ENCODE data around the gene MRPL23. TPM values are rescaled to one million over a fixed set of nuclear protein-coding genes. Genes with fewer than 3 reads are reported as not detected.

Gene MRPL23
- total RNA-seq, 2 experiments from 2014 or later = 134 to 145 TPM

DNA sequence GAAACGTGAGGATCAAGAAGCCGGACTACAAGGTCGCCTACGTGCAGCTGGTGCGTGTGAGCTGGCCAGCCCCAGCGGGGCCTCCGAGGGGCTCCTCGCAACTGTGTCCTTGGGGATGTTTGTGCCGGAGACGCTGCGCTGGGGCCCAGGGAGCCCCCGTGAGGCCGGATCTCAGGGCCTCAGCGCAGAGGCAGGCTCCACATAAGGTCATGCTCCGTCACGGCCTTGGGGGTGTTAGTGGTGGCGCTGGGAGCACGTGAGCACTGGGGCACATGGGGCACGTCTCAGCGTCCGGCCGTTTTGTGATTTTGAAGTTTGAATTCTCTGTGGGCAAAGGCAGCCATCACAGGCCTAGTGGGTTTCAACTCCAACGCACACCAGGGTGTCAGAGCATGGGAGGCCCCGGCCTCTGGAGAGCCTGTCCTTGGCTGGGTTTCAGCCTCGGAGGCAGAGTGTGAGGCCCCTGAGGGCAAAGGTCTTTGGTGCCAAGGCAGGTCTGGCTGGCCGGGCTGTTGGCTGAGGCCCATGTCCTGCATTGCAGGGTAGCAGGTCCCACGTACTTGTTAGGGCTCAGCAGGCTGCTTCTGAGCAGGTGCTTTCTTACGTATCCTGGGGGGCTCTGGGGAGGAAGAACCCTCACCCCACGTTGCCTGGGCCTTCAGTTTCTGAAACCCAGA lies 5.8 kb downstream of the MRPL23 start:
- POLR2A ChIA-PET = no interaction called here
- Mint-ChIP-seq H3K9me3 (no peaks in the 10 kb centered on the region), H3K27me3 (no peaks in the 10 kb centered on the region), H3K4me1 (ENCODE audit: low read depth) (no peaks in the 10 kb centered on the region), H3K4me3 (no peak overlapping the region), H3K36me3 (ENCODE audit: low read depth) (no peaks in the 10 kb centered on the region), H3K27ac (no peak overlapping the region)
- intact Hi-C loops (cut with micrococcal nuclease) = no loop called here
- CTCF ChIA-PET = interaction anchor here (1.8 kb wide), 1 partner anchor 49 kb away, joined by 5 read pairs; no protein-coding TSS in a partner anchor
- ATAC-seq (no peak), DNase-seq (no peak)
- TF ChIP-seq CTCF (IDR thresholded peaks at IDR 0.05) = no peak

GRCh38 chr11:1953489-1954266 lies 6.5 kb downstream of the MRPL23 start:
- ChIA-PET CTCF (interaction anchor here (0.6 to 2.7 kb wide), 7 partner anchors 46 to 379 kb away, joined by 3 to 9 read pairs (median 4); no protein-coding TSS in a partner anchor), POLR2A (no interaction called here)
- Mint-ChIP-seq H3K27ac (no peak overlapping the region), H3K9me3 (no peaks in the 10 kb centered on the region), H3K4me3 (no peak overlapping the region), H3K4me1 (ENCODE audit: low read depth) (no peaks in the 10 kb centered on the region), H3K36me3 (ENCODE audit: low read depth) (no peaks in the 10 kb centered on the region), H3K27me3 (no peaks in the 10 kb centered on the region)
- intact Hi-C loops (cut with micrococcal nuclease) = no loop called here
- DNase-seq = peak; percentile 30
- TF ChIP-seq CTCF (IDR thresholded peaks at IDR 0.05) = no peak
- ATAC-seq = peak; percentile 91

DNA sequence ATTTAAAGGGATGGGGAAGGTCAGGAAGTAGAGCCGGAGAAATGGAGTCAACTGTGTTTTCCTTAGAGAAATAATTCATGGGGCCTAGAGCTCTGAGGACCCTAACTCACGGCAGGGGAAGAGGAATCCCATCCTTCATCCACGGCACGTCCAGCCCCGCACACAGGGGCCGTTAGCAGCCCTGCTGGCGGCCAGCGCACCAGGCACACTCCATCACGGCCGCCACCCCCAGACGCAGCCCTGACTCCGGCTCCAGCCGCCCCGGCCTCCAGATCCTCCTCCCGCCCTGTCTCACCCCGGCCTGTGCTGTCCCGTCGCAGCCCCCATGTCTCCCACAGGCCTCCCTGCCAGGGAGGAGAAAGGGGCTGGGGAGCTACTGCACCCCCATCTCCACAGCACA lies 11.2 kb downstream of the MRPL23 start:
- Mint-ChIP-seq H3K4me1 (ENCODE audit: low read depth) (no peaks in the 10 kb centered on the region), H3K27ac (no peak overlapping the region), H3K27me3 (no peaks in the 10 kb centered on the region), H3K36me3 (ENCODE audit: low read depth) (no peaks in the 10 kb centered on the region), H3K9me3 (no peaks in the 10 kb centered on the region), H3K4me3 (no peak overlapping the region)
- ChIA-PET CTCF (interaction anchor here (1.3 kb wide), 1 partner anchor 76 kb away, joined by 3 read pairs; no protein-coding TSS in a partner anchor), POLR2A (no interaction called here)
- no peak for DNase-seq
- TF ChIP-seq CTCF (IDR thresholded peaks at IDR 0.05) = no peak
- intact Hi-C loops (cut with micrococcal nuclease) = no loop called here
- no peak for ATAC-seq

DNA sequence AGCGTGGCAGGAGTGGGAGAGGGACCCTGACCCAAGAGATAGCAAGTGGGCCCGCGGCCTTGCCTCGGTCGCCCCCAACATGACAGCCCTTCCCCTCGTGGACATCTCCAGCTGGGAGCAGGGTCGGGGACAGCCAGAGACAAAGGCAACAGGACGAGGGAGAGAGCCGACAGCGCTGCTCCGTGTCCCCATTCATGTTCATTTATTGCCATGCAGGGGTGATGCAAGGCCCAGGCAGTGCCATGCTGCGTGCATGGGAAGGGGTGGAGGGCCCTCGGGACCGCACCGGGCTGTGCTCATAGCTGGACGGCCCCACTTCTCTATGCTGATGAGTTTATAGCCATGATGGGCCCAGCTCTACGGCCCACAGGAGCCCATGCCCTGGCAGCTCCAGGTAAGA lies 12.7 kb downstream of the MRPL23 start:
- Mint-ChIP-seq H3K36me3 (ENCODE audit: low read depth) (no peaks in the 10 kb centered on the region), H3K4me1 (ENCODE audit: low read depth) (no peaks in the 10 kb centered on the region), H3K4me3 (no peak overlapping the region), H3K27me3 (no peaks in the 10 kb centered on the region), H3K27ac (no peak overlapping the region), H3K9me3 (no peaks in the 10 kb centered on the region)
- TF ChIP-seq CTCF (IDR thresholded peaks at IDR 0.05) = no peak
- intact Hi-C loops (cut with micrococcal nuclease) = no loop called here
- CTCF ChIA-PET = no interaction called here
- ATAC-seq (no peak), DNase-seq (no peak)
- POLR2A ChIA-PET = no interaction called here

DNA sequence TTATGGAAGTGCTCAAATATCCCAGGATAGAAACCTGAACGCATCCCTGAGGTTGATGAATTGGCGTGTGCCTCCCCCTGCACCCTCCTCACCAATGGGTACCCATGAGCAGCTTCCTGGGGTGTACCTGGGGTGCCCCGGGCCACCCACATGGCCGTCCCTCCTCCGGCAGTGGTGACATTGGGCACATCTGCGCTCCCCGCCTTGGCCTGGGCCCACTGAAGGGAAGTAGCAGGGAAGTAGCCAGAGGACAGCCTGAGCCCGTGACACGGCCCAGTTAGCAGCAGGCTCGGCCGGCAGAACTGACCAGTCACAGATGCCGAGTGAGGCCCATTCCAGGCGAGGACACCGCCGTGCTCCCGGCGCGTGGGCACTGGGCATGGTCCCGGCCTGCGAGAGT lies 16.7 kb downstream of the MRPL23 start:
- CTCF ChIA-PET = no interaction called here
- POLR2A ChIA-PET = no interaction called here
- DNase-seq (no peak), ATAC-seq (no peak)
- H3K27ac Mint-ChIP-seq = no peak overlapping the region
- H3K4me3 Mint-ChIP-seq = no peak overlapping the region
- no peaks in the 10 kb centered on the region for H3K9me3 Mint-ChIP-seq
- H3K36me3 Mint-ChIP-seq (ENCODE audit: low read depth) = no peaks in the 10 kb centered on the region
- no peak for TF ChIP-seq CTCF (IDR thresholded peaks at IDR 0.05)
- no peaks in the 10 kb centered on the region for H3K27me3 Mint-ChIP-seq
- H3K4me1 Mint-ChIP-seq (ENCODE audit: low read depth) = no peaks in the 10 kb centered on the region
- intact Hi-C loops (cut with micrococcal nuclease) = no loop called here
